Heart left ventricle (tissue), 16 donors: ENCODE data around the gene LRMDA. TPM values are rescaled to one million over a fixed set of nuclear protein-coding genes. Genes with fewer than 3 reads are reported as not detected.

Experiments used
- ATAC-seq, 4 donors: fragments of 200-7000 bp; cut with Tn5 transposase; one replicate each; pipeline ENCODE4 v1.9.1; 2020 to 2022; ENCODE audit warnings: moderate library complexity in 4 of 4, mild to moderate bottlenecking in 3 of 4, moderate number of reproducible peaks in 1 of 4
- DNase-seq, 5 donors: peaks; one replicate each; pipeline ENCODE4 v3.0.0-alpha.2; 2020
- H3K27ac ChIP-seq, 12 donors: fragments of 200-600 bp; sonication (generic) in 4 of 12; one replicate each; pipeline versions ENCODE4 v1.5.0 to v1.8.0; 2016 to 2022; ENCODE audit warnings: mild to moderate bottlenecking in 2 of 12
- H3K27me3 ChIP-seq, 9 donors: fragments of 200-600 bp; sonication (generic) in 2 of 9; one replicate each; pipeline versions ENCODE4 v1.5.1 to v1.8.0; 2016 to 2022; ENCODE audit warnings: mild to moderate bottlenecking in 3 of 9
- H3K36me3 ChIP-seq, 9 donors: fragments of 200-600 bp; sonication (generic) in 2 of 9; one replicate each; pipeline versions ENCODE4 v1.5.0 to v1.8.0; 2018 to 2022; ENCODE audit warnings: mild to moderate bottlenecking in 2 of 9
- H3K4me1 ChIP-seq, 12 donors: fragments of 200-600 bp; sonication (generic) in 4 of 12; one replicate each; pipeline versions ENCODE4 v1.5.0 to v1.8.0; 2016 to 2022; ENCODE audit warnings: mild to moderate bottlenecking in 3 of 12
- H3K4me3 ChIP-seq, 12 donors: fragments of 200-600 bp; sonication (generic) in 4 of 12; one replicate each; pipeline versions ENCODE4 v1.5.0 to v1.8.0; 2017 to 2022; ENCODE audit warnings: mild to moderate bottlenecking in 9 of 12, moderate library complexity in 4 of 12
- H3K9me3 ChIP-seq, 12 donors: fragments of 200-600 bp; sonication (generic) in 4 of 12; one replicate each; pipeline versions ENCODE4 v1.5.0 to v1.8.0; 2016 to 2022; ENCODE audit warnings: mild to moderate bottlenecking in 1 of 12
- POLR2A ChIP-seq, 2 donors: fragments of 450-650 bp; IDR thresholded peaks; one replicate each; pipeline ENCODE4 v1.6.1; 2017; ENCODE audit warnings: antibody characterized with exemption in 2 of 2, mild to moderate bottlenecking in 2 of 2, moderate library complexity in 2 of 2
- WGBS, 4 donors: extraction: QIAGEN DNeasy Blood & Tissue Kit in 2 of 4; methylation state at CpG; one replicate each; pipeline versions ENCODE4 v1.1.5 to v1.1.7; 2013 to 2018; 5-methylcytosine and 5-hydroxymethylcytosine counted together
- intact Hi-C, 10 donors: fragments of 100-400 bp; cut with DNase I; formaldehyde crosslinking; loops; one replicate each; pipeline versions ENCODE4 v1.11.1 to v1.14.2; 2022
- polyA plus RNA-seq, 2 donors: library from polyadenylated mRNA; stranded (reverse); fragments of 200-250 nt; gene quantifications; one replicate each; pipeline ENCODE4 v1.2.3, GENCODE V29; 2013
- total RNA-seq, 9 donors: library from RNA; depleted of rRNA in 2 of 9; stranded (reverse); fragments of >200 nt in 2 of 9; fragmentation: NEBNext Ultra II Directional in 3 of 9; extraction: Animal tissue kit (Norgen Biotek cat#: 25700) in 3 of 9; gene quantifications; one replicate each; pipeline versions ENCODE4 v1.1.0 to v1.2.4, GENCODE V29; 2016 to 2023
- TF ChIP-seq, protein P1 (sequence below), 12 donors: fragments of 200-600 bp; sonication (generic) in 4 of 12; IDR thresholded peaks; one replicate each; pipeline versions ENCODE4 v1.5.0 to v1.8.0; 2018 to 2022; ENCODE audit warnings: antibody characterized with exemption in 12 of 12, mild to moderate bottlenecking in 5 of 12
- donor health status: ischemic (EF 13 %, LVEDD 7.1; RV severe dilation, severe dysfunction).
- donor health status: healthy with polysubstance abuse.
- donor health status: DM: no; HTN: yes; CAD: no.
- donor health status: DM: no; HTN: no; CAD: no.
- donor health status: ischemic (EF 25% LVEDD 6.9; RV normal size, moderate dysfunction).
- donor health status: ischemic (EF 25% LVEDD 5.7; RV mildly dilated, moderate dysfunction).
- donor health status: healthy.
- donor health status: DM: yes; HTN: yes; CAD: no.
- donor health status: ischemic (EF 35%, LVEDD 5.7; RV mildly dilated, moderate dysfunction).
- donor health status: nonischemic (EF 11% LVEDD 7.7; RV severe dilation, severe dysfunction).
- donor health status: DM: yes; HTN: yes; CAD: no.
- donor health status: PGD.
- donor health status: ischemic (EF 29% LVEDD 5.4; RV normal size, mild dysfunction).
- donor health status: nonischemic (EF 23%, LVEDD 6.1; RV moderate dilation, normal function).

LRMDA gene
- total and polyA plus RNA-seq, 11 donors = 2.4 to 34.4 (median 14.9) TPM

DNA sequence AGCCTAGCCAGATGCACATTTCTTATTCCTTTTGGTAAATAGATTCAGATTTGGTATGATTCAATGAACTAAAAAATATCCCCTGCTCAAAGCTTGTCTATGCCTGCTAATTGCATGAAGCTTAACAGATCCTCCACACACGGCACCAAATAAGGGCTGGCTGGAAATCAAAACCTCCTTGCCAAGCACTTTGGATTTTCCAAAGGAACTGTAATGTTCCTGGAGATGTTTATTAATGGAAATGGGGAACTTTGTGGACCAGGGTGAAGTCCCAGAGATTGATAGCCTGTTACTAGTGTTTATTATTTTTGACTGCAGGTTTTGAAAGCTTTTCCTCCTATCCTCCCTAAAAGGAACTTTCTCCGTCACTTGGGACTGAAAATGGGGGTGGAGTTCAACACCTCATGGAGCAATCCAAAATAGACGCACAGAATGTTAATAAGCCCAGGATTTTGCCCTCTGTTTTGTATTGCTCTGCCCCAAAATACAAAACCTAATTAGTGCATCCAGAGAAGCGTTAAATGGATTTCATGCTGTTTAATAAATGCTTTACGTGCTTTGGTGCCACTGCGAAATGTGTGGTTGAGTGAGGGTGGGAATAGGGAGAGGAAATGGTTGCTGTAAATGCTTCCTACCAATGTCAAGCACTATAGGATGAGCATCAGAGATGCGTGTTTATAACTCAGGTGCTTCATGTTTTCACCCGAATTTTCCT lies 1027.7 kb downstream of the LRMDA start:
- no peaks in the 10 kb centered on the region for H3K36me3 ChIP-seq
- peak overlapping the region in 1 of 12 donors; percentile 62 for H3K27ac ChIP-seq
- H3K4me3 ChIP-seq = no peak overlapping the region
- peaks cover 0 to 6% (median 0%) of the 10 kb centered on the region in 12 donors for H3K9me3 ChIP-seq
- DNase-seq = no peak
- H3K27me3 ChIP-seq = no peaks in the 10 kb centered on the region
- 69 to 77% (median 71%) methylated on average over 8 of the region's 8 CpGs for WGBS, 4 donors
- ATAC-seq = peak in 2 of 4 donors; percentile 19 to 33
- H3K4me1 ChIP-seq = peaks cover 0 to 35% (median 12%) of the 10 kb centered on the region in 12 donors
- TF ChIP-seq, protein P1, sequence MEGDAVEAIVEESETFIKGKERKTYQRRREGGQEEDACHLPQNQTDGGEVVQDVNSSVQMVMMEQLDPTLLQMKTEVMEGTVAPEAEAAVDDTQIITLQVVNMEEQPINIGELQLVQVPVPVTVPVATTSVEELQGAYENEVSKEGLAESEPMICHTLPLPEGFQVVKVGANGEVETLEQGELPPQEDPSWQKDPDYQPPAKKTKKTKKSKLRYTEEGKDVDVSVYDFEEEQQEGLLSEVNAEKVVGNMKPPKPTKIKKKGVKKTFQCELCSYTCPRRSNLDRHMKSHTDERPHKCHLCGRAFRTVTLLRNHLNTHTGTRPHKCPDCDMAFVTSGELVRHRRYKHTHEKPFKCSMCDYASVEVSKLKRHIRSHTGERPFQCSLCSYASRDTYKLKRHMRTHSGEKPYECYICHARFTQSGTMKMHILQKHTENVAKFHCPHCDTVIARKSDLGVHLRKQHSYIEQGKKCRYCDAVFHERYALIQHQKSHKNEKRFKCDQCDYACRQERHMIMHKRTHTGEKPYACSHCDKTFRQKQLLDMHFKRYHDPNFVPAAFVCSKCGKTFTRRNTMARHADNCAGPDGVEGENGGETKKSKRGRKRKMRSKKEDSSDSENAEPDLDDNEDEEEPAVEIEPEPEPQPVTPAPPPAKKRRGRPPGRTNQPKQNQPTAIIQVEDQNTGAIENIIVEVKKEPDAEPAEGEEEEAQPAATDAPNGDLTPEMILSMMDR (IDR thresholded peaks at IDR 0.05) = no peak
- TF ChIP-seq POLR2A (IDR thresholded peaks at IDR 0.05) = no peak
- intact Hi-C loops = no loop called here

DNA sequence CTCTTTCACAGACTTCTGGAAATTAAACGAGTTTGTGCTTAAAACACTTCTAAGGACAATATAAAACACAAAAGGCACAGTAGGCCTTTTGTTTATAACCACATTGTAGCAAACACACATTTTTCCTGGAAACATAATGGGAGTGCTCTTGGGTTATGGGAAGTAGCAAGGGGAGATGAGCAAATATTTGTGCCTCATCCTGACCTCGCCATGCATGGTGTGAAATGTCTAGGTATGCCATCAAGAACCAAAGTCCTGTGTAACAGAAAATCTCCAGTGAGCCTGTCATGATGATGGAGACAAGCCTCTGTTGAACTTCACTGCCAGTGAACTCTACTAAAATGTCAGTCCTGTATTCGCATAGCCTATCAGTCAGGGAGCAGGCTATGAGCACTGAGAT lies 1029.6 kb downstream of the LRMDA start:
- TF ChIP-seq, protein P1 (IDR thresholded peaks at IDR 0.05) = no peak
- TF ChIP-seq POLR2A (IDR thresholded peaks at IDR 0.05) = no peak
- 94 to 98% (median 97%) methylated on average over 3 of the region's 3 CpGs for WGBS, 4 donors
- Histone ChIP-seq H3K4me3 (no peak overlapping the region), H3K27ac (peak overlapping the region in 1 of 12 donors; percentile 62), H3K27me3 (no peaks in the 10 kb centered on the region), H3K4me1 (peaks cover 0 to 22% (median 7%) of the 10 kb centered on the region in 12 donors), H3K9me3 (peaks cover 0 to 6% (median 0%) of the 10 kb centered on the region in 12 donors), H3K36me3 (no peaks in the 10 kb centered on the region)
- DNase-seq (no peak), ATAC-seq (no peak)
- intact Hi-C loops = no loop called here

- H3K4me1 ChIP-seq = peaks cover 0 to 14% (median 7%) of the 10 kb centered on the region in 12 donors
- no peak for ATAC-seq
- no peaks in the 10 kb centered on the region for H3K9me3 ChIP-seq
- no peak for DNase-seq
- no peak overlapping the region for H3K27ac ChIP-seq
- no peaks in the 10 kb centered on the region for H3K36me3 ChIP-seq
- intact Hi-C loops = no loop called here
- WGBS, 4 donors = 59 to 81% (median 71%) methylated on average over 1 of the region's 1 CpG
- H3K4me3 ChIP-seq = no peak overlapping the region
- H3K27me3 ChIP-seq = no peaks in the 10 kb centered on the region
- TF ChIP-seq POLR2A (IDR thresholded peaks at IDR 0.05) = no peak
- TF ChIP-seq, protein P1 (IDR thresholded peaks at IDR 0.05) = no peak
Measured at GRCh38 chr10:76463111-76463510, 1031.7 kb downstream of the LRMDA start.

- WGBS, 4 donors = 88 to 91% (median 90%) methylated on average over 6 of the region's 6 CpGs
- no peak for ATAC-seq
- TF ChIP-seq POLR2A (IDR thresholded peaks at IDR 0.05) = no peak
- TF ChIP-seq, protein P1 (IDR thresholded peaks at IDR 0.05) = no peak
- Histone ChIP-seq H3K27ac (no peak overlapping the region), H3K36me3 (no peaks in the 10 kb centered on the region), H3K4me3 (no peak overlapping the region), H3K4me1 (no peaks in the 10 kb centered on the region), H3K9me3 (no peaks in the 10 kb centered on the region), H3K27me3 (no peaks in the 10 kb centered on the region)
- DNase-seq = no peak
- intact Hi-C loops = no loop called here
Measured at GRCh38 chr10:76466836-76467503, 1035.5 kb downstream of the LRMDA start.
